Pancreas (tissue), 10 donors: ENCODE results near the gene MACROD2. TPM values are rescaled to one million over a fixed set of nuclear protein-coding genes. Genes with fewer than 3 reads are reported as not detected.

Source experiments
- ATAC-seq, 4 donors: fragments of 200-7000 bp; cut with Tn5 transposase; one replicate each; pipeline versions ENCODE4 v1.8.0 to v1.9.1; 2020; ENCODE audit warnings: mild to moderate bottlenecking in 4 of 4, moderate library complexity in 4 of 4
- DNase-seq, 6 donors: peaks; one replicate each; pipeline ENCODE4 v3.0.0-alpha.2; 2020
- FAIRE-seq: peaks from 2 replicates; lab custom pipeline; 2012; peaks lifted over from hg19 to GRCh38; lab: Jason Lieb, UNC
- H3K27ac ChIP-seq, 4 donors: fragments of 200-600 bp; sonication (generic); 1 replicate in 3 of 4; 2 replicates in 1 of 4; pipeline versions ENCODE4 v1.5.0 to v1.8.0; 2020
- H3K27me3 ChIP-seq, 4 donors: fragments of 200-600 bp; one replicate each; pipeline ENCODE4 v1.8.0; 2021
- H3K36me3 ChIP-seq, 3 donors: fragments of 200-600 bp; sonication (generic) in 1 of 3; one replicate each; pipeline versions ENCODE4 v1.5.0 to v1.8.0; 2020 to 2021
- H3K4me1 ChIP-seq, 3 donors: fragments of 200-600 bp; one replicate each; pipeline ENCODE4 v1.8.0; 2021
- H3K4me3 ChIP-seq, 4 donors: fragments of 200-600 bp; sonication (generic) in 2 of 4; one replicate each; pipeline versions ENCODE4 v1.5.0 to v1.8.0; 2020 to 2021
- H3K9me3 ChIP-seq, 4 donors: fragments of 200-600 bp; one replicate each; pipeline ENCODE4 v1.8.0; 2021
- CTCF ChIP-seq, 4 donors: fragments of 200-600 bp; sonication (generic) in 3 of 4; IDR thresholded peaks; one replicate each; pipeline versions ENCODE4 v1.5.0 to v1.8.0; 2021; ENCODE audit warnings: antibody characterized with exemption in 4 of 4
- WGBS, 2 donors: extraction: QIAGEN DNeasy Blood & Tissue Kit; methylation state at CpG; one replicate each; pipeline ENCODE4 v1.1.7; 2013; 5-methylcytosine and 5-hydroxymethylcytosine counted together
- intact Hi-C, 3 donors: fragments of 100-400 bp; cut with DNase I; formaldehyde crosslinking; loops; one replicate each; pipeline versions ENCODE4 v1.11.1 to v1.14.2; 2022
- polyA plus RNA-seq, 2 donors: library from polyadenylated mRNA; stranded (reverse); fragments of 200-250 nt; gene quantifications; one replicate each; pipeline ENCODE4 v1.2.3, GENCODE V29; 2013
- total RNA-seq, 6 donors: library from RNA; stranded (reverse); fragmentation: NEBNext Ultra II Directional in 4 of 6; extraction: Animal tissue kit (Norgen Biotek cat#: 25700) in 4 of 6; gene quantifications; one replicate each; pipeline versions ENCODE4 v1.2.1 to v1.2.4, GENCODE V29; 2021 to 2023
- donor health status: healthy with polysubstance abuse.
- donor health status: DM: no; HTN: no; CAD: no; lungs with moderate emphysema.
- donor health status: DM: no; HTN: no; CAD: no.
- donor health status: control.
- donor health status: control.
- donor health status: Bipolar disorder and iron deficiency.
- donor health status: DM: yes; HTN: yes; CAD: no.
- donor health status: DM: no; HTN: no; CAD: no.
- donor health status: DM: no; HTN: no; CAD: no.
- donor health status: DM: yes; HTN: yes; CAD: no.

Gene MACROD2
- total and polyA plus RNA-seq, 8 donors, result 1.7 to 4.9 (median 2.7) TPM

GRCh38 chr20:15865553-15865952 is 1870.2 kb downstream of the MACROD2 start:
- no peak for ATAC-seq
- no peak for TF ChIP-seq CTCF (IDR thresholded peaks at IDR 0.05)
- intact Hi-C loops, result no loop called here

GRCh38 chr20:15866916-15867730 is 1871.8 kb downstream of the MACROD2 start:
- no peak for TF ChIP-seq CTCF (IDR thresholded peaks at IDR 0.05)
- H3K9me3 ChIP-seq, result no peaks in the 10 kb centered on the region
- FAIRE-seq (no peak), DNase-seq (no peak), ATAC-seq (no peak)
- no peak overlapping the region for H3K4me3 ChIP-seq
- WGBS, 2 donors, result 83 to 87% methylated on average over 5 of the region's 5 CpGs
- no peaks in the 10 kb centered on the region for H3K27me3 ChIP-seq
- H3K27ac ChIP-seq, result no peak overlapping the region
- H3K4me1 ChIP-seq, result no peaks in the 10 kb centered on the region
- H3K36me3 ChIP-seq, result no peaks in the 10 kb centered on the region
- intact Hi-C loops, result no loop called here

More at GRCh38 chr20:15865553-15865952, 1870.2 kb downstream of the MACROD2 start:
- H3K9me3 ChIP-seq, result no peaks in the 10 kb centered on the region
- no peak overlapping the region for H3K4me3 ChIP-seq
- H3K4me1 ChIP-seq, result no peaks in the 10 kb centered on the region
- no peak for FAIRE-seq
- no peak for DNase-seq
- H3K27ac ChIP-seq, result no peak overlapping the region
- H3K27me3 ChIP-seq, result no peaks in the 10 kb centered on the region
- WGBS, 2 donors, result 86 to 96% methylated on average over 2 of the region's 2 CpGs
- no peaks in the 10 kb centered on the region for H3K36me3 ChIP-seq

- ATAC-seq (no peak), DNase-seq (no peak), FAIRE-seq (no peak)
- no peak for TF ChIP-seq CTCF (IDR thresholded peaks at IDR 0.05)
- no peaks in the 10 kb centered on the region for H3K36me3 ChIP-seq
- no peak overlapping the region for H3K4me3 ChIP-seq
- intact Hi-C loops, result no loop called here
- H3K4me1 ChIP-seq, result no peaks in the 10 kb centered on the region
- WGBS, 2 donors, result 90 to 94% methylated on average over 4 of the region's 4 CpGs
- H3K9me3 ChIP-seq, result no peaks in the 10 kb centered on the region
- no peak overlapping the region for H3K27ac ChIP-seq
- H3K27me3 ChIP-seq, result no peaks in the 10 kb centered on the region
These were observed 1872.6 kb downstream of the MACROD2 start for GRCh38 chr20:15867899-15868298.

GRCh38 chr20:15875446-15875845 is 1880.1 kb downstream of the MACROD2 start:
- Histone ChIP-seq H3K4me3 (no peak overlapping the region), H3K27ac (no peak overlapping the region), H3K9me3 (no peaks in the 10 kb centered on the region), H3K36me3 (no peaks in the 10 kb centered on the region), H3K27me3 (no peaks in the 10 kb centered on the region), H3K4me1 (no peaks in the 10 kb centered on the region)
- 61 to 67% methylated on average over 3 of the region's 3 CpGs for WGBS, 2 donors
- ATAC-seq, result peak in 3 of 4 donors; percentile 24 to 77 (median 73)
- no peak for FAIRE-seq
- no peak for TF ChIP-seq CTCF (IDR thresholded peaks at IDR 0.05)
- peak in 1 of 6 donors; percentile 6 for DNase-seq
- intact Hi-C loops, result no loop called here

GRCh38 chr20:15882553-15882952 is 1887.2 kb downstream of the MACROD2 start:
- 62 to 80% methylated on average over 4 of the region's 4 CpGs for WGBS, 2 donors
- ATAC-seq, result no peak
- intact Hi-C loops, result no loop called here
- TF ChIP-seq CTCF (IDR thresholded peaks at IDR 0.05), result no peak
- Histone ChIP-seq H3K27me3 (no peaks in the 10 kb centered on the region), H3K27ac (no peak overlapping the region), H3K4me3 (no peak overlapping the region), H3K4me1 (no peaks in the 10 kb centered on the region), H3K36me3 (no peaks in the 10 kb centered on the region), H3K9me3 (no peaks in the 10 kb centered on the region)
- no peak for DNase-seq
- no peak for FAIRE-seq
